HepG2 (cell line): ENCODE measurements around the gene SLC22A7. TPM values are rescaled to one million over a fixed set of nuclear protein-coding genes. Genes with fewer than 3 reads are reported as not detected.

ENCODE experiments used
- CHD2 ChIP-seq: IDR thresholded peaks from 2 replicates; pipeline ENCODE4 v1.6.1; 2011; ENCODE audit warnings: low read depth, low read length, improper control_type of control experiment
- FOXJ3 ChIP-seq: sonication (generic); formaldehyde crosslinking; IDR thresholded peaks from 2 replicates; pipeline ENCODE4 v1.4.0; 2020; ENCODE audit warnings: missing genetic modification reagents, mild to moderate bottlenecking, borderline replicate concordance
- HNF4G ChIP-seq, 2 experiments: sonication (generic) in 1 of 2; formaldehyde crosslinking in 1 of 2; IDR thresholded peaks; 2 replicates each; pipeline versions ENCODE4 v1.4.0 to v1.6.1; 2011 to 2020; ENCODE audit warnings: borderline replicate concordance in 2 of 2, low read depth in 2 of 2, mild to moderate bottlenecking in 2 of 2, low read length in 1 of 2, missing genetic modification reagents in 1 of 2, moderate library complexity in 1 of 2
- HOXA3 ChIP-seq: sonication (generic); formaldehyde crosslinking; IDR thresholded peaks from 2 replicates; pipeline ENCODE4 v1.5.0; 2020; ENCODE audit warnings: missing genetic modification reagents
- ISL2 ChIP-seq: sonication (generic); formaldehyde crosslinking; IDR thresholded peaks from 2 replicates; pipeline ENCODE4 v1.5.0; 2020; ENCODE audit warnings: missing genetic modification reagents
- KDM6A ChIP-seq: IDR thresholded peaks from 2 replicates; pipeline ENCODE4 v1.6.1; 2016; ENCODE audit warnings: low read depth
- MAFF ChIP-seq: IDR thresholded peaks from 2 replicates; pipeline ENCODE4 v1.6.1; 2011; ENCODE audit warnings: low read depth, low read length, improper control_type of control experiment
- MEIS1 ChIP-seq: sonication (generic); formaldehyde crosslinking; IDR thresholded peaks from 2 replicates; pipeline ENCODE4 v1.9.0; 2021; ENCODE audit warnings: mild to moderate bottlenecking, missing genetic modification reagents, moderate library complexity, borderline replicate concordance
- MYNN ChIP-seq: sonication (generic); formaldehyde crosslinking; IDR thresholded peaks from 2 replicates; pipeline ENCODE4 v1.4.0; 2020; ENCODE audit warnings: mild to moderate bottlenecking, low read depth, missing genetic modification reagents
- PHF8 ChIP-seq: sonication (generic); formaldehyde crosslinking; IDR thresholded peaks from 2 replicates; pipeline ENCODE4 v1.5.0; 2020; ENCODE audit warnings: missing genetic modification reagents
- RFX5 ChIP-seq: IDR thresholded peaks from 2 replicates; pipeline ENCODE4 v1.6.1; 2011; ENCODE audit warnings: low read depth, low read length, improper control_type of control experiment
- SNRNP70 ChIP-seq: fragments of 200-400 bp; formaldehyde crosslinking; IDR thresholded peaks from 2 replicates; pipeline ENCODE4 v1.6.1; 2017; ENCODE audit warnings: mild to moderate bottlenecking, low read depth, low read length, moderate library complexity
- SOX6 ChIP-seq, 2 experiments: fragments of 450-650 bp in 1 of 2; sonication (generic) in 1 of 2; formaldehyde crosslinking in 1 of 2; IDR thresholded peaks; 2 replicates each; pipeline versions ENCODE4 v1.4.0 to v1.6.1; 2017 to 2020; ENCODE audit warnings: antibody characterized with exemption in 1 of 2, mild to moderate bottlenecking in 1 of 2, missing genetic modification reagents in 1 of 2
- SRF ChIP-seq: IDR thresholded peaks from 2 replicates; pipeline ENCODE4 v1.6.1; 2011; ENCODE audit warnings: mild to moderate bottlenecking, low read depth, low read length, moderate library complexity
- SRSF1 ChIP-seq: fragments of 200-400 bp; formaldehyde crosslinking; optimal IDR thresholded peaks from 2 replicates; pipeline ENCODE3; 2017; ENCODE audit warnings: mild to moderate bottlenecking, low read depth, low read length, moderate library complexity
- SSRP1 ChIP-seq: IDR thresholded peaks from 2 replicates; pipeline ENCODE4 v1.6.1; 2016; ENCODE audit warnings: control low read depth
- ZBTB1 ChIP-seq: sonication (generic); formaldehyde crosslinking; IDR thresholded peaks from 2 replicates; pipeline ENCODE4 v1.4.0; 2020; ENCODE audit warnings: missing genetic modification reagents, borderline replicate concordance
- ZNF792 ChIP-seq: IDR thresholded peaks from 2 replicates; pipeline ENCODE4 v1.6.1; 2016
- polyA plus RNA-seq, 8 experiments: library from polyadenylated mRNA; depleted of rRNA in 3 of 8; stranded (reverse) in 7 of 8; unstranded in 1 of 8; fragments of >200 nt; fragmentation: Illumina TruSeq in 4 of 8; extraction: Trizol in 4 of 8; gene quantifications; 2 replicates each; pipeline versions ENCODE4 v1.2.1 to v1.2.3, GENCODE V29; 2011 to 2016; ENCODE audit warnings: low read depth in 4 of 8, missing spikeins in 1 of 8, mixed read lengths in 1 of 8; ENCODE audit not compliant: insufficient read depth in 1 of 8
- total RNA-seq, 5 experiments: library from RNA; depleted of rRNA; stranded (reverse); fragments of >200 nt; fragmentation: Illumina TruSeq; extraction: Trizol; gene quantifications; 2 replicates each; pipeline ENCODE4 v1.2.3, GENCODE V29; 2016; ENCODE audit warnings: low read depth in 1 of 5
- TF ChIP-seq, protein P1 (sequence below): sonication (generic); formaldehyde crosslinking; IDR thresholded peaks from 2 replicates; pipeline ENCODE4 v1.5.1; 2020; ENCODE audit warnings: missing genetic modification reagents, mild to moderate bottlenecking, borderline replicate concordance
- TF ChIP-seq, protein P2 (sequence below): sonication (generic); formaldehyde crosslinking; IDR thresholded peaks from 2 replicates; pipeline ENCODE4 v1.5.0; 2020; ENCODE audit warnings: mild to moderate bottlenecking, missing genetic modification reagents, borderline replicate concordance
- TF ChIP-seq, protein P3 (sequence below): sonication (generic); formaldehyde crosslinking; IDR thresholded peaks from 2 replicates; pipeline ENCODE4 v1.4.0; 2020; ENCODE audit warnings: missing genetic modification reagents, mild to moderate bottlenecking, borderline replicate concordance
- TF ChIP-seq, protein P4 (sequence below): sonication (generic); formaldehyde crosslinking; IDR thresholded peaks from 2 replicates; pipeline ENCODE4 v1.5.1; 2020; ENCODE audit warnings: missing genetic modification reagents, mild to moderate bottlenecking, borderline replicate concordance

The SLC22A7 gene
- total and polyA plus RNA-seq, 2 of the 13 experiments (the other 11 are each of a cell fraction or from before 2014, with no cell fraction given): 5.3 to 22.6 TPM

DNA sequence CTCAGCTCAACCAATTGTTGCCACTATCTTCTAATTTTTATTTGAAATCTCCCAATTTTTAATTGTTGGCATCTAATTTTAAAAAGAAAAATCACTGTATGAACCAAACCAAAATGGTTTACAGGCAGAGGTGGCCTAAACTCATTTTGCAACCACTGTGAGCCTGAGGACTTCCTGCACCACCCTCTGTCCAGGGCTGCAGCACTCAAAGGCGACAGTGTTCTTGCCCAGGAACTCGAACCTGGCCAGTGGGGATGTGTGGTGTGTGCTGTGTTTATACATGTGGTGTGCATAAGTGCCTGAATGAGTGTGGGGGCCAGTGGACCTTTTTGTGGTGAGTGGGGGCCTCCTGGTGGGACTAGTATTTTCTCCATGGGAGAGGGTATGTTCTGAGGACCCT is 24.4 kb upstream of the SLC22A7 start (continued):
- TF ChIP-seq SRF (no peak), SOX6 (IDR thresholded peaks at IDR 0.05) (no peak), SOX6 (CRISPR knock-in tag; IDR thresholded peaks at IDR 0.05) (0 out of 2 replicates have a peak, but pooled peaks have one; percentile 8), MAFF (no peak), HNF4G (IDR thresholded peaks at IDR 0.05; ENCODE audit: borderline replicate concordance, low read depth, low read length) (no peak), HNF4G (CRISPR knock-in tag; IDR thresholded peaks at IDR 0.05; ENCODE audit: borderline replicate concordance, low read depth) (0 out of 2 replicates have a peak, but pooled peaks have one; percentile 7), SSRP1 (0 out of 2 replicates have a peak, but pooled peaks have one; percentile 73), PHF8 (CRISPR knock-in tag) (no peak), HOXA3 (CRISPR knock-in tag) (0 out of 2 replicates have a peak, but pooled peaks have one; percentile 12), ISL2 (CRISPR knock-in tag) (no peak), MYNN (CRISPR knock-in tag) (no peak), KDM6A (no peak), ZNF792 (CRISPR knock-in tag) (no peak), SRSF1 (no peak), MEIS1 (CRISPR knock-in tag) (no peak), CHD2 (no peak), SNRNP70 (no peak), ZBTB1 (no peak), RFX5 (no peak), FOXJ3 (CRISPR knock-in tag) (no peak)
- TF ChIP-seq, protein P1, sequence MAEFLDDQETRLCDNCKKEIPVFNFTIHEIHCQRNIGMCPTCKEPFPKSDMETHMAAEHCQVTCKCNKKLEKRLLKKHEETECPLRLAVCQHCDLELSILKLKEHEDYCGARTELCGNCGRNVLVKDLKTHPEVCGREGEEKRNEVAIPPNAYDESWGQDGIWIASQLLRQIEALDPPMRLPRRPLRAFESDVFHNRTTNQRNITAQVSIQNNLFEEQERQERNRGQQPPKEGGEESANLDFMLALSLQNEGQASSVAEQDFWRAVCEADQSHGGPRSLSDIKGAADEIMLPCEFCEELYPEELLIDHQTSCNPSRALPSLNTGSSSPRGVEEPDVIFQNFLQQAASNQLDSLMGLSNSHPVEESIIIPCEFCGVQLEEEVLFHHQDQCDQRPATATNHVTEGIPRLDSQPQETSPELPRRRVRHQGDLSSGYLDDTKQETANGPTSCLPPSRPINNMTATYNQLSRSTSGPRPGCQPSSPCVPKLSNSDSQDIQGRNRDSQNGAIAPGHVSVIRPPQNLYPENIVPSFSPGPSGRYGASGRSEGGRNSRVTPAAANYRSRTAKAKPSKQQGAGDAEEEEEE (CRISPR knock-in tag): no peak
- TF ChIP-seq, protein P2, sequence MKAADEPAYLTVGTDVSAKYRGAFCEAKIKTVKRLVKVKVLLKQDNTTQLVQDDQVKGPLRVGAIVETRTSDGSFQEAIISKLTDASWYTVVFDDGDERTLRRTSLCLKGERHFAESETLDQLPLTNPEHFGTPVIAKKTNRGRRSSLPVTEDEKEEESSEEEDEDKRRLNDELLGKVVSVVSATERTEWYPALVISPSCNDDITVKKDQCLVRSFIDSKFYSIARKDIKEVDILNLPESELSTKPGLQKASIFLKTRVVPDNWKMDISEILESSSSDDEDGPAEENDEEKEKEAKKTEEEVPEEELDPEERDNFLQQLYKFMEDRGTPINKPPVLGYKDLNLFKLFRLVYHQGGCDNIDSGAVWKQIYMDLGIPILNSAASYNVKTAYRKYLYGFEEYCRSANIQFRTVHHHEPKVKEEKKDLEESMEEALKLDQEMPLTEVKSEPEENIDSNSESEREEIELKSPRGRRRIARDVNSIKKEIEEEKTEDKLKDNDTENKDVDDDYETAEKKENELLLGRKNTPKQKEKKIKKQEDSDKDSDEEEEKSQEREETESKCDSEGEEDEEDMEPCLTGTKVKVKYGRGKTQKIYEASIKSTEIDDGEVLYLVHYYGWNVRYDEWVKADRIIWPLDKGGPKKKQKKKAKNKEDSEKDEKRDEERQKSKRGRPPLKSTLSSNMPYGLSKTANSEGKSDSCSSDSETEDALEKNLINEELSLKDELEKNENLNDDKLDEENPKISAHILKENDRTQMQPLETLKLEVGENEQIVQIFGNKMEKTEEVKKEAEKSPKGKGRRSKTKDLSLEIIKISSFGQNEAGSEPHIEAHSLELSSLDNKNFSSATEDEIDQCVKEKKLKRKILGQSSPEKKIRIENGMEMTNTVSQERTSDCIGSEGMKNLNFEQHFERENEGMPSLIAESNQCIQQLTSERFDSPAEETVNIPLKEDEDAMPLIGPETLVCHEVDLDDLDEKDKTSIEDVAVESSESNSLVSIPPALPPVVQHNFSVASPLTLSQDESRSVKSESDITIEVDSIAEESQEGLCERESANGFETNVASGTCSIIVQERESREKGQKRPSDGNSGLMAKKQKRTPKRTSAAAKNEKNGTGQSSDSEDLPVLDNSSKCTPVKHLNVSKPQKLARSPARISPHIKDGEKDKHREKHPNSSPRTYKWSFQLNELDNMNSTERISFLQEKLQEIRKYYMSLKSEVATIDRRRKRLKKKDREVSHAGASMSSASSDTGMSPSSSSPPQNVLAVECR (CRISPR knock-in tag): no peak; the same call in 1 of the 2 replicates
- TF ChIP-seq, protein P3, sequence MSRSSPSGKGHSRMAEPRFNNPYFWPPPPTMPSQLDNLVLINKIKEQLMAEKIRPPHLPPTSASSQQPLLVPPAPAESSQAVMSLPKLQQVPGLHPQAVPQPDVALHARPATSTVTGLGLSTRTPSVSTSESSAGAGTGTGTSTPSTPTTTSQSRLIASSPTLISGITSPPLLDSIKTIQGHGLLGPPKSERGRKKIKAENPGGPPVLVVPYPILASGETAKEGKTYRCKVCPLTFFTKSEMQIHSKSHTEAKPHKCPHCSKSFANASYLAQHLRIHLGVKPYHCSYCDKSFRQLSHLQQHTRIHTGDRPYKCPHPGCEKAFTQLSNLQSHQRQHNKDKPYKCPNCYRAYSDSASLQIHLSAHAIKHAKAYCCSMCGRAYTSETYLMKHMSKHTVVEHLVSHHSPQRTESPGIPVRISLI (CRISPR knock-in tag): no peak
- TF ChIP-seq, protein P4, sequence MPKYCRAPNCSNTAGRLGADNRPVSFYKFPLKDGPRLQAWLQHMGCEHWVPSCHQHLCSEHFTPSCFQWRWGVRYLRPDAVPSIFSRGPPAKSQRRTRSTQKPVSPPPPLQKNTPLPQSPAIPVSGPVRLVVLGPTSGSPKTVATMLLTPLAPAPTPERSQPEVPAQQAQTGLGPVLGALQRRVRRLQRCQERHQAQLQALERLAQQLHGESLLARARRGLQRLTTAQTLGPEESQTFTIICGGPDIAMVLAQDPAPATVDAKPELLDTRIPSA: no peak
